HFFc6 (cell line): ENCODE results near the gene ARHGEF16. TPM values are rescaled to one million over a fixed set of nuclear protein-coding genes. Genes with fewer than 3 reads are reported as not detected.
A peak's percentile ranks its signal among the peaks of the same experiment; 100 is the strongest.

Experiments used
- DNase-seq: peaks from one replicate; pipeline ENCODE4 v3.0.0-alpha.2; 2018
- H3K27ac Mint-ChIP-seq: 2 replicates; pipeline ENCODE4 v1.8.0; 2020; ENCODE audit warnings: mild to moderate bottlenecking, mixed read lengths
- H3K27me3 Mint-ChIP-seq: 2 replicates; pipeline ENCODE4 v1.8.0; 2021; ENCODE audit warnings: mild to moderate bottlenecking, moderate library complexity, mixed read lengths; ENCODE audit not compliant: insufficient read depth
- H3K36me3 Mint-ChIP-seq: 2 replicates; pipeline ENCODE4 v1.8.0; 2021; ENCODE audit warnings: low read depth, mixed read lengths
- H3K4me1 Mint-ChIP-seq: 2 replicates; pipeline ENCODE4 v1.8.0; 2020; ENCODE audit warnings: low read depth, mixed read lengths
- H3K4me3 Mint-ChIP-seq: 2 replicates; pipeline ENCODE4 v1.8.0; 2020; ENCODE audit warnings: mild to moderate bottlenecking, moderate library complexity, mixed read lengths
- H3K9me3 Mint-ChIP-seq: 2 replicates; pipeline ENCODE4 v1.8.0; 2020; ENCODE audit warnings: mild to moderate bottlenecking, mixed read lengths
- CTCF ChIP-seq: fragments of 200-600 bp; sonication (generic); IDR thresholded peaks from 2 replicates; pipeline ENCODE4 v1.5.0; 2021; ENCODE audit warnings: antibody characterized with exemption, mild to moderate bottlenecking
- total RNA-seq, 6 experiments: library from RNA; stranded (reverse); fragmentation: NEBNext Ultra II Directional; extraction: Animal tissue kit (Norgen Biotek cat#: 25700); gene quantifications; 2 replicates in 1 of 6; 3 replicates in 5 of 6; pipeline ENCODE4 v1.2.3, GENCODE V29; 2021

Gene ARHGEF16
- total RNA-seq, 6 experiments from 2014 or later = 0.08 to 0.18 (median 0.17) TPM; not detected in 3

GRCh38 chr1:3488432-3488831 is 34.0 kb downstream of the ARHGEF16 start:
- Mint-ChIP-seq H3K9me3 (peaks cover 13% of the 10 kb centered on the region), H3K27me3 (peaks cover 2% of the 10 kb centered on the region), H3K36me3 (peaks cover 12% of the 10 kb centered on the region), H3K4me3 (no peak overlapping the region), H3K27ac (no peak overlapping the region), H3K4me1 (peaks cover 5% of the 10 kb centered on the region; the same call in 1 of the 2 replicates)
- no peak for DNase-seq
- no peak for TF ChIP-seq CTCF

GRCh38 chr1:3490046-3490745 is 35.7 kb downstream of the ARHGEF16 start:
- peaks cover 2% of the 10 kb centered on the region for H3K27me3 Mint-ChIP-seq
- no peak overlapping the region for H3K27ac Mint-ChIP-seq
- TF ChIP-seq CTCF = no peak
- peaks cover 5% of the 10 kb centered on the region; the same call in 1 of the 2 replicates for H3K4me1 Mint-ChIP-seq
- H3K9me3 Mint-ChIP-seq = peaks cover 13% of the 10 kb centered on the region
- H3K36me3 Mint-ChIP-seq = peaks cover 12% of the 10 kb centered on the region
- DNase-seq = no peak
- no peak overlapping the region for H3K4me3 Mint-ChIP-seq

GRCh38 chr1:3491291-3492246 is 37.1 kb downstream of the ARHGEF16 start:
- peak; percentile 23 for DNase-seq
- H3K36me3 Mint-ChIP-seq = peaks cover 12% of the 10 kb centered on the region
- H3K27me3 Mint-ChIP-seq = peaks cover 2% of the 10 kb centered on the region; the same call in 1 of the 2 replicates
- no peak overlapping the region for H3K27ac Mint-ChIP-seq
- H3K4me3 Mint-ChIP-seq = no peak overlapping the region
- peaks cover 13% of the 10 kb centered on the region for H3K9me3 Mint-ChIP-seq
- peaks cover 5% of the 10 kb centered on the region; the same call in 1 of the 2 replicates for H3K4me1 Mint-ChIP-seq
- peak; percentile 100 for TF ChIP-seq CTCF

GRCh38 chr1:3492545-3493246 is 38.2 kb downstream of the ARHGEF16 start:
- Mint-ChIP-seq H3K36me3 (peaks cover 12% of the 10 kb centered on the region), H3K27ac (no peak overlapping the region), H3K27me3 (peaks cover 2% of the 10 kb centered on the region; the same call in 1 of the 2 replicates), H3K4me3 (no peak overlapping the region), H3K9me3 (peaks cover 13% of the 10 kb centered on the region), H3K4me1 (peaks cover 5% of the 10 kb centered on the region; the same call in 1 of the 2 replicates)
- no peak for DNase-seq
- TF ChIP-seq CTCF = no peak
